ENCODE data around the gene EMX1. TPM values are rescaled to one million over a fixed set of nuclear protein-coding genes. Genes with fewer than 3 reads are reported as not detected.

EMX1 gene
- polyA plus RNA-seq, 4 donors: 44.8 to 76.8 (median 52.2) TPM

DNA sequence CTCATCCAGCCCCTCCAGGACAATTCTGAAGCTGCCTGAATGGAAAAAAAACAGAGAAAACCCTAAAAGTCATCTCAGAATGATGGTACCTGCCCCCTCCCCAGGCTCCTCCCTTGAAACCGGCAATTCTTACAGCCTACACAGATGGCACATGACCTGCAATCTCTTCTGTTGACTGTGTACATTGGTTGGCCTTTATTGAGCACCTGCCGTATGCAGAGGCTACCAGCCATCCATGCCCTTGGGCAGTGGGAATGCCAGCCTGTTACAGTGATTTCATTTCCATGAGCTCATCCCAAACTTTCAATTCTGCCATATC lies 57.1 kb downstream of the EMX1 start:
- no peak for DNase-seq (ENCODE audit: low read depth in 4 of 4, low spot score in 2 of 4)

DNA sequence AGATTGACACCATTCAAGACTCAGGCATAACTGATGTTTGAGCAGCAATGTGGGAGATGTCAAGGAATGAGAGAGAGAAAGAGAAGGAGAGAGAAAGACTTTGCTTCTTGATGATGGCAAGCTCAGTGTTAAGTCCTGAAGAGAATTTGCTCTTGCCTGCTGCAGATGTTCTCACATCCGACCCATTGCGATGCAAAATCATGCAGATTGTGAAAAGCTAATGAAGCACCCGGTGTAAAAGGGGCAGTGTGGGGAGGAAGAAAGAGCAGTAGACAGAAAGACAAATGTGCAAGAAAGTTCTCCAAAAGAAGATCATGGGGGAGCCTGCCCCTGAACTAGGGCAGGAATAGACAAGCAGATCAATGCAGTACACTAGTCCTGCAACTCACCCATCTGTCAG lies 57.7 kb downstream of the EMX1 start:
- no peak for DNase-seq (ENCODE audit: low read depth in 4 of 4, low spot score in 2 of 4)

DNA sequence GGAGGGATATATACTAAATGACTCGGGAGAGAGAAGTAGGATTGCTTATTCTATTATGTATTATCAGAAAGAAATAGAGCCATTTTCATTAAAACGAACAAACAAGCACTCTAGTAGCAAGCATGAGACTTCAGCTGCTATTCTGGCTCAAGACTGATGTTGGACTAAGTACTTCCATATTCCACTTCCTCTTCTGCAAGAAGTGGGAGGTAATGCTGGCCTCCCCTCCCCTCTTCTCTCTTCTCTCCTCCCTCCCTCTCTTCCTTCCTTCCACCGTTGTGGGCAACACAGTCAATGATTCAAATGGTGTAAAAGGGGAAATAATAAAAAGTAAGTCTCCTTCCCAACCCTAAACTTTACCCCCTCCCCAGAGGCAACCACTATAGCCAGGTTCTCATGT lies 62.6 kb downstream of the EMX1 start:
- no peak for DNase-seq (ENCODE audit: low read depth in 4 of 4, low spot score in 2 of 4)

DNA sequence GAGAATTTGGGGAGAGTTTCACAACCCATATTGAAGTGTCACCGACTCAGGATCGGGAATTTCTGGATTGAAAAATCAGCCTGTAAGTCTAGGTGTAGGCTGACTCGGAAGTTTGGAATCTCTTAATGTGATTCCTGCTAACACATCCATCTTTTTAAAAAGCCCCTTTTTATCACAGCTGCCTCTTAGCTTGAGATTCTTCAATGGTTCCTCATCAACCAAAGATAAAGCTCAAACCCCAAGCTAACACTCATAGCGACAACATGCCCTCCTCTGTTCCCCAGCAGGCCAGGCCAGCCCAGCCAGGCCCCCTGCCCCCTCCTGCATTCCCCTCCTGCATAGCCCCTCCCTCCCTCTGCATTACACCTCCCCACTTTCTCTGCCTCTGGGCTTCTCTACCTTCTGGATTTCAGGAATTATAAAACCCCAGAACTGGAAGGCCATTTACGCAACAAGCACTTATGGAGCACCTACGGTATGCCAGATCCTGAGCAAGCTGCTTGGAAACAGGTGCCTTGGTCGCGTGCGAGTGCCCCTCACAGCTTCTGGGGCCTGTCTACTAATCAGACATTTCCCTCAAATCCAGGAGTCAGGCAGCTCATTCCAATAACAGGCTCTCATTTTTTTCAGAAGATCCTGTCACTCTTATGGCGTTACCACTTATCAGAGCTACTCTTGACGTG lies 63.4 kb downstream of the EMX1 start:
- no peak for DNase-seq (ENCODE audit: low read depth in 4 of 4, low spot score in 2 of 4)

DNA sequence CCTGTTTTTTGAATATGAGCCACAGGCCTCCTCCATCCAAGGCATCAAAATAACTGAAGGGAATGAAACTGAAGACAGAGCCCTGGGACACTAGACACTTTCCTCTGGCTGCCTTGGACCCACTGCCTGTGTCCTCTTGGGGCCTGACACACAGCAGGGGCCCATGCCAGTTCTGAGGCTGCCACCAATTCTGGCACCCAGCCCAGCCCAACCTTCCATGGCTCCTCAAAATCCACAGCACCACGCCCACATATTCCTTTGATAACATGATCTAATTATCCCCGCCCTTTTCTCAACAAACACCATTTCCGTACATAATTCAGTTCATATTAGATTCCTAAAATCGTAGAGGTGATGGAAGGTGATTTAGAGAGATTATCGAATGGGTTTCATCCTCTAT lies 64.2 kb downstream of the EMX1 start:
- no peak for DNase-seq (ENCODE audit: low read depth in 4 of 4, low spot score in 2 of 4)

DNA sequence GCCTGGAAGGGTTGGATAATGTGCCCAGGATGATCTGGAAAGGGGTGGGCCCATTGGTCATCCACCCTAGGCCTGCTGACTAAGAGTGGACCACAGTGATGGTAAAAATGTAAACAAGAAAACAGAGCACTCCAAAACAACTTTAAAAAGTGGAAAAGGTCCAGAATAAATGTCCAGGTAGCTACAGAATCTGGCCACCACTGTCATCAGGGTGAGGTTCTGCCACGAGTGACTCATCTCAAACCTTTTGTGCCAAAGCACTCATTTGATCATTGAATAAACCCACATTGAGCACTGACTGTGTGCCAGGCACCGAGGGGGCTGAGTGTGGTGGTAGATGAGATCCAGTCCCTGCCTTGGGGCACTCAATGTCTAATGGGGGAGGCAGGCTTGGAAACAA lies 64.9 kb downstream of the EMX1 start:
- no peak for DNase-seq (ENCODE audit: low read depth in 4 of 4, low spot score in 2 of 4)

DNA sequence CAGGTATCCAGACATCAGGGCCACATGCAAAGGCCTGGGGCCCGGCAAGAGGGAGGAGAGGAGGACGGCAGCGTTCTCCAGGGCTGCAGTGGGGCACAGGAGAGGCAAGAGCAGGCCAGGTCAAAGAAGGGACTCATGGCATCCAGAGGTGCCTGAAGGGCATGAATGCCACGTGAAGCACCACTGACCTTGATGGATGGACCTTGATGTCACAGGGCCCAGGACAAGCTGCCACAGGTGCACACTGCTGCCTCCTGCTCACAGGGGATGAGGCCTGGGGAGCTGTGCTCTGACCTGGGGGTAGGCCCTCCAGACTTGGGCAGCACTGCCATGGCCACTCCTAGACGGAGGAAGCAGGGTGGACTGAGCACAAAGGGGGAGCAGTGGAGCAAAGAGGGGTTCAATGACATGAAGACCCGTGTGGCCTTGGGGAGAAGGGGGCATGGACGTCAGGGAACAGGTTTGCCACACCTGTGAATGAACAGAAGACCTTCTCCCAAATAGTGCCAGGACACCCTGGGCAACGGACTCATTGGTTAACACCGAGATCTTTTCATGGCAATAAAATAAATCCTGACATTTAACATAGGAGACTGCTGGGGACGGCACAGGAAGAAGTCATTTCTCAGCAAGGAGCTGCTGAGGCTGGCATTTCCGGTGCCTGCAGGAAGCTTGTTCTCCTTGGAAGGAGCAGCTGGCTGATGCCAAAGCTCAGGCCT lies 65.6 kb downstream of the EMX1 start:
- DNase-seq (ENCODE audit: low read depth in 4 of 4, low spot score in 2 of 4): no peak

DNA sequence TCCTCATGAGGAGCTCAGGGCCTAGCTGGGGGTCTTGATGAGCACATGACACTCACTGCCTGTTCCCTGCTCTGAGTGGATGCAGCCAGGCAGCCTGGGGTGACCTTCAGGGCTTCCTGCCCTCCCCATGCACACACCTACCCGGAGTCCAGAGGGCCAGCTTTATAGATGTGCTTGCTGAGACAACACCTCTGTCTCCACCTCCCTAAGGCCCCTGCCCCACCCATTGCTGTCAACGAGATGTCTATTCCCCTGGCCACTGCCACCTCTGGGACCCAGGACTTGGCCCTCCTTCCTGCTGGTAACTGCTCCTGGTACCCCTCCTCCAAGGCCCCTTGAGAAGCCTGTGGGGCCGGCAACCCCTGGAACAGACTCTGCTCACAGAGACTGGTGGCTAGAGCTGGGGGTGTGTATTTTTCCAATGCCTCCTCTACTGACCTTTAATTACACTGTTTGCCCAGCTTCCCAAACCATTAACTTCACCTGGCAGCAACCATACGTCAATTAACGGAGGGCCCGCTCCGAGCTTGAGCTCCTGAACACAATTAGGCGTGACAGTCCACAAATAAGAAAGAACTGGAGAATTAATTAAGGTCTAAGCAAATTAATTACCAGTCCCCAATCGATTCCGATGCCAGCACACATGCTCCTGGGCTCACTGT lies 66.3 kb downstream of the EMX1 start:
- no peak for DNase-seq (ENCODE audit: low read depth in 4 of 4, low spot score in 2 of 4)

DNA sequence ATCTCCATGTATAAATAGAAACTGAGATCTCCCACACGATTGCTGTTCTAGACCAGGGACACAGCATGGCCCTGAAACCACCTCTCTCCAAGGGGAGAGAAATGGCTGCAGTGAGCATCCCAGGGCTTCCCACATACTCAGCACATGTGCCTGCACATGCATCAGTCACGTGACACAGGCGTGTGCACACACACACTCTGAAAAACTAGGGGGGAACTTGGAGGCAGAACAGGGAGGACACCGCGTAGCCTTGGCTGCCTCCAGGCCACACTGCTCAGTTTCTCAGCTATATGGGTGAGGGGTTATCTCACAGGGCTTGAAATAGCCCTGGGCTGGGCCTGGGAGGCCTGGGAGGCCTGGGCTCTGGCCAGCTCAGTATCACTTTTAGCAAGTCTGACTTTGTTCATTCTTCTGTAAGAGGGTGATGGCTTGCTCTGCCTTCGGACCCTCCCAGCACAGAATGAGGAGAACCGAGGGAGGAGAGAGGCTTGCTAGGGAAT lies 66.9 kb downstream of the EMX1 start:
- DNase-seq (ENCODE audit: low read depth in 4 of 4, low spot score in 2 of 4): peak in 1 of 4 donors; percentile 17

Other genes starting within 250 kb of the EMX1 start
- 10 to 100 TPM; 20.7 to 23.6 (median 22.1) TPM for gene EXOC6B, start 91.5 kb upstream of the EMX1 start, polyA plus RNA-seq (ENCODE audit: insufficient read length in 4 of 4)
- 10 to 100 TPM; 10.5 to 12.5 (median 11.7) TPM for gene SPR, start 30.1 kb upstream of the EMX1 start, polyA plus RNA-seq (ENCODE audit: insufficient read length in 4 of 4)
- gene SFXN5, start 154.2 kb downstream of the EMX1 start, polyA plus RNA-seq (ENCODE audit: insufficient read length in 4 of 4): 10 to 100 TPM; 25.2 to 33.7 (median 27.5) TPM
- gene RAB11FIP5, start 195.4 kb downstream of the EMX1 start, polyA plus RNA-seq (ENCODE audit: insufficient read length in 4 of 4): 10 to 100 TPM; 36.9 to 44.9 (median 41.2) TPM

All from left renal cortex interstitium (tissue), 4 donors.